Measurements from ENCODE around the gene ROPN1. TPM values are rescaled to one million over a fixed set of nuclear protein-coding genes. Genes with fewer than 3 reads are reported as not detected.

ROPN1 gene
- total and polyA plus RNA-seq, 2 experiments from 2014 or later: 0.11 TPM; not detected in 1

DNA sequence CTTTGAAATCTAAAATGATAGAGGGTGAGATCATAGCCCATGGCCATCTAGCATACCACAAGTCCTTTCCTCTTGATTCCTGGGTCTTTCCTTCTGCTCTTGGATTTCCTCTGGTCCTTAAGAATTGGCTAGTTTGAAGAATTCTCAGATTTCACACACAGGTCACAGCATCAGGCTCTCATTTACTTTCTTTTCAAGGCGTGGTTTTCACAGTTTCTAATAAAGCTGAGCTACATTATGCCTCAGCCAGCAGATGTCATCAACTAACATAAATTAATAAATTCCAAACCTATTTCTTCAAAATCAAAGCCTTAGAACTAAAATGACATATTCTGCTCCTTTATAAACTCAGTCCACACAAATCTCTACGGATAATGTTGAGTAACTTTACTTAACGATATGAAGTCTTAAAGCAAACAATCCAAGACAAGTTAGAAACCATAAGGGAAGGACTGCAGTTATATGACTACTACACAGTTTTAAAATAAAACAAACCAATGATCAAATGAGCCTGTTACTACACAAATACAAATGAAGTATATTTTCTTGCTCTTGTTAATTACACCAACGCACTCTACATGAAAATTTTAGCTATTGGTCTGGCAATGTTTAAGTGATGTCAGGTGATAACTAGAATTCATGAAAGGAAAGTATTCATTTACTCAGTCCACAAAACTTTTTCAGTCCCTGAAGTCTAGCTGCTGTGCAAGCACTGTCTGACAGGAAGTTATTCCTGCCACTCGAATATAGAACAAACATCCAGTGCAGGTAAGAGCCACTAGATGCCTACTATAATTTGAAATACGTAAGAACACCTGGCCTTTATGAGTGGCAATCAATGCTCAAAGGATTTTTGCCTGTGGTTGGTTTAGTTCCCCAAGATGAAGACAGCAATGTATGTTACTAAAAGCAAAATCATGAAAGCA is 40.1 kb downstream of the ROPN1 start:
- DNase-seq (ENCODE audit: low spot score) (no peak), ATAC-seq (no peak)
- TF ChIP-seq NANOG (IDR thresholded peaks at IDR 0.05; ENCODE audit: borderline replicate concordance) (no peak), EZH2 (IDR thresholded peaks at IDR 0.05; ENCODE audit: low read depth, unreplicated experiment) (no peak), CREB1 (CRISPR knock-in tag; IDR thresholded peaks at IDR 0.05; ENCODE audit: low read depth) (no peak), ZNF331 (CRISPR knock-in tag; IDR thresholded peaks at IDR 0.05; ENCODE audit: low read depth) (no peak), ZNF114 (CRISPR knock-in tag; IDR thresholded peaks at IDR 0.05) (no peak)
- TF ChIP-seq, protein P1, sequence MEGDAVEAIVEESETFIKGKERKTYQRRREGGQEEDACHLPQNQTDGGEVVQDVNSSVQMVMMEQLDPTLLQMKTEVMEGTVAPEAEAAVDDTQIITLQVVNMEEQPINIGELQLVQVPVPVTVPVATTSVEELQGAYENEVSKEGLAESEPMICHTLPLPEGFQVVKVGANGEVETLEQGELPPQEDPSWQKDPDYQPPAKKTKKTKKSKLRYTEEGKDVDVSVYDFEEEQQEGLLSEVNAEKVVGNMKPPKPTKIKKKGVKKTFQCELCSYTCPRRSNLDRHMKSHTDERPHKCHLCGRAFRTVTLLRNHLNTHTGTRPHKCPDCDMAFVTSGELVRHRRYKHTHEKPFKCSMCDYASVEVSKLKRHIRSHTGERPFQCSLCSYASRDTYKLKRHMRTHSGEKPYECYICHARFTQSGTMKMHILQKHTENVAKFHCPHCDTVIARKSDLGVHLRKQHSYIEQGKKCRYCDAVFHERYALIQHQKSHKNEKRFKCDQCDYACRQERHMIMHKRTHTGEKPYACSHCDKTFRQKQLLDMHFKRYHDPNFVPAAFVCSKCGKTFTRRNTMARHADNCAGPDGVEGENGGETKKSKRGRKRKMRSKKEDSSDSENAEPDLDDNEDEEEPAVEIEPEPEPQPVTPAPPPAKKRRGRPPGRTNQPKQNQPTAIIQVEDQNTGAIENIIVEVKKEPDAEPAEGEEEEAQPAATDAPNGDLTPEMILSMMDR (conservative IDR thresholded peaks at IDR 0.05; ENCODE audit: low read depth in 2 of 2): no peak
- TF ChIP-seq, protein P2, sequence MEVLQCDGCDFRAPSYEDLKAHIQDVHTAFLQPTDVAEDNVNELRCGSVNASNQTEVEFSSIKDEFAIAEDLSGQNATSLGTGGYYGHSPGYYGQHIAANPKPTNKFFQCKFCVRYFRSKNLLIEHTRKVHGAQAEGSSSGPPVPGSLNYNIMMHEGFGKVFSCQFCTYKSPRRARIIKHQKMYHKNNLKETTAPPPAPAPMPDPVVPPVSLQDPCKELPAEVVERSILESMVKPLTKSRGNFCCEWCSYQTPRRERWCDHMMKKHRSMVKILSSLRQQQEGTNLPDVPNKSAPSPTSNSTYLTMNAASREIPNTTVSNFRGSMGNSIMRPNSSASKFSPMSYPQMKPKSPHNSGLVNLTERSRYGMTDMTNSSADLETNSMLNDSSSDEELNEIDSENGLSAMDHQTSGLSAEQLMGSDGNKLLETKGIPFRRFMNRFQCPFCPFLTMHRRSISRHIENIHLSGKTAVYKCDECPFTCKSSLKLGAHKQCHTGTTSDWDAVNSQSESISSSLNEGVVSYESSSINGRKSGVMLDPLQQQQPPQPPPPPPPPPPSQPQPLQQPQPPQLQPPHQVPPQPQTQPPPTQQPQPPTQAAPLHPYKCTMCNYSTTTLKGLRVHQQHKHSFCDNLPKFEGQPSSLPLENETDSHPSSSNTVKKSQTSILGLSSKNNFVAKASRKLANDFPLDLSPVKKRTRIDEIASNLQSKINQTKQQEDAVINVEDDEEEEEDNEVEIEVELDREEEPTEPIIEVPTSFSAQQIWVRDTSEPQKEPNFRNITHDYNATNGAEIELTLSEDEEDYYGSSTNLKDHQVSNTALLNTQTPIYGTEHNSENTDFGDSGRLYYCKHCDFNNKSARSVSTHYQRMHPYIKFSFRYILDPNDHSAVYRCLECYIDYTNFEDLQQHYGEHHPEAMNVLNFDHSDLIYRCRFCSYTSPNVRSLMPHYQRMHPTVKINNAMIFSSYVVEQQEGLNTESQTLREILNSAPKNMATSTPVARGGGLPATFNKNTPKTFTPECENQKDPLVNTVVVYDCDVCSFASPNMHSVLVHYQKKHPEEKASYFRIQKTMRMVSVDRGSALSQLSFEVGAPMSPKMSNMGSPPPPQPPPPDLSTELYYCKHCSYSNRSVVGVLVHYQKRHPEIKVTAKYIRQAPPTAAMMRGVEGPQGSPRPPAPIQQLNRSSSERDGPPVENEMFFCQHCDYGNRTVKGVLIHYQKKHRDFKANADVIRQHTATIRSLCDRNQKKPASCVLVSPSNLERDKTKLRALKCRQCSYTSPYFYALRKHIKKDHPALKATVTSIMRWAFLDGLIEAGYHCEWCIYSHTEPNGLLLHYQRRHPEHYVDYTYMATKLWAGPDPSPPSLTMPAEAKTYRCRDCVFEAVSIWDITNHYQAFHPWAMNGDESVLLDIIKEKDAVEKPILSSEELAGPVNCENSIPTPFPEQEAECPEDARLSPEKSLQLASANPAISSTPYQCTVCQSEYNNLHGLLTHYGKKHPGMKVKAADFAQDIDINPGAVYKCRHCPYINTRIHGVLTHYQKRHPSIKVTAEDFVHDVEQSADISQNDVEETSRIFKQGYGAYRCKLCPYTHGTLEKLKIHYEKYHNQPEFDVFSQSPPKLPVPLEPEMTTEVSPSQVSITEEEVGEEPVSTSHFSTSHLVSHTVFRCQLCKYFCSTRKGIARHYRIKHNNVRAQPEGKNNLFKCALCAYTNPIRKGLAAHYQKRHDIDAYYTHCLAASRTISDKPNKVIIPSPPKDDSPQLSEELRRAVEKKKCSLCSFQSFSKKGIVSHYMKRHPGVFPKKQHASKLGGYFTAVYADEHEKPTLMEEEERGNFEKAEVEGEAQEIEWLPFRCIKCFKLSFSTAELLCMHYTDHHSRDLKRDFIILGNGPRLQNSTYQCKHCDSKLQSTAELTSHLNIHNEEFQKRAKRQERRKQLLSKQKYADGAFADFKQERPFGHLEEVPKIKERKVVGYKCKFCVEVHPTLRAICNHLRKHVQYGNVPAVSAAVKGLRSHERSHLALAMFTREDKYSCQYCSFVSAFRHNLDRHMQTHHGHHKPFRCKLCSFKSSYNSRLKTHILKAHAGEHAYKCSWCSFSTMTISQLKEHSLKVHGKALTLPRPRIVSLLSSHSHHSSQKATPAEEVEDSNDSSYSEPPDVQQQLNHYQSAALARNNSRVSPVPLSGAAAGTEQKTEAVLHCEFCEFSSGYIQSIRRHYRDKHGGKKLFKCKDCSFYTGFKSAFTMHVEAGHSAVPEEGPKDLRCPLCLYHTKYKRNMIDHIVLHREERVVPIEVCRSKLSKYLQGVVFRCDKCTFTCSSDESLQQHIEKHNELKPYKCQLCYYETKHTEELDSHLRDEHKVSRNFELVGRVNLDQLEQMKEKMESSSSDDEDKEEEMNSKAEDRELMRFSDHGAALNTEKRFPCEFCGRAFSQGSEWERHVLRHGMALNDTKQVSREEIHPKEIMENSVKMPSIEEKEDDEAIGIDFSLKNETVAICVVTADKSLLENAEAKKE (CRISPR knock-in tag; IDR thresholded peaks at IDR 0.05): no peak
- TF ChIP-seq, protein P3, sequence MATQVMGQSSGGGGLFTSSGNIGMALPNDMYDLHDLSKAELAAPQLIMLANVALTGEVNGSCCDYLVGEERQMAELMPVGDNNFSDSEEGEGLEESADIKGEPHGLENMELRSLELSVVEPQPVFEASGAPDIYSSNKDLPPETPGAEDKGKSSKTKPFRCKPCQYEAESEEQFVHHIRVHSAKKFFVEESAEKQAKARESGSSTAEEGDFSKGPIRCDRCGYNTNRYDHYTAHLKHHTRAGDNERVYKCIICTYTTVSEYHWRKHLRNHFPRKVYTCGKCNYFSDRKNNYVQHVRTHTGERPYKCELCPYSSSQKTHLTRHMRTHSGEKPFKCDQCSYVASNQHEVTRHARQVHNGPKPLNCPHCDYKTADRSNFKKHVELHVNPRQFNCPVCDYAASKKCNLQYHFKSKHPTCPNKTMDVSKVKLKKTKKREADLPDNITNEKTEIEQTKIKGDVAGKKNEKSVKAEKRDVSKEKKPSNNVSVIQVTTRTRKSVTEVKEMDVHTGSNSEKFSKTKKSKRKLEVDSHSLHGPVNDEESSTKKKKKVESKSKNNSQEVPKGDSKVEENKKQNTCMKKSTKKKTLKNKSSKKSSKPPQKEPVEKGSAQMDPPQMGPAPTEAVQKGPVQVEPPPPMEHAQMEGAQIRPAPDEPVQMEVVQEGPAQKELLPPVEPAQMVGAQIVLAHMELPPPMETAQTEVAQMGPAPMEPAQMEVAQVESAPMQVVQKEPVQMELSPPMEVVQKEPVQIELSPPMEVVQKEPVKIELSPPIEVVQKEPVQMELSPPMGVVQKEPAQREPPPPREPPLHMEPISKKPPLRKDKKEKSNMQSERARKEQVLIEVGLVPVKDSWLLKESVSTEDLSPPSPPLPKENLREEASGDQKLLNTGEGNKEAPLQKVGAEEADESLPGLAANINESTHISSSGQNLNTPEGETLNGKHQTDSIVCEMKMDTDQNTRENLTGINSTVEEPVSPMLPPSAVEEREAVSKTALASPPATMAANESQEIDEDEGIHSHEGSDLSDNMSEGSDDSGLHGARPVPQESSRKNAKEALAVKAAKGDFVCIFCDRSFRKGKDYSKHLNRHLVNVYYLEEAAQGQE (IDR thresholded peaks at IDR 0.05; ENCODE audit: unreplicated experiment): no peak
- TF ChIP-seq, protein P4, sequence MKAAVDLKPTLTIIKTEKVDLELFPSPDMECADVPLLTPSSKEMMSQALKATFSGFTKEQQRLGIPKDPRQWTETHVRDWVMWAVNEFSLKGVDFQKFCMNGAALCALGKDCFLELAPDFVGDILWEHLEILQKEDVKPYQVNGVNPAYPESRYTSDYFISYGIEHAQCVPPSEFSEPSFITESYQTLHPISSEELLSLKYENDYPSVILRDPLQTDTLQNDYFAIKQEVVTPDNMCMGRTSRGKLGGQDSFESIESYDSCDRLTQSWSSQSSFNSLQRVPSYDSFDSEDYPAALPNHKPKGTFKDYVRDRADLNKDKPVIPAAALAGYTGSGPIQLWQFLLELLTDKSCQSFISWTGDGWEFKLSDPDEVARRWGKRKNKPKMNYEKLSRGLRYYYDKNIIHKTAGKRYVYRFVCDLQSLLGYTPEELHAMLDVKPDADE (IDR thresholded peaks at IDR 0.05): no peak
- Histone ChIP-seq H3K79me2 (replicated peaks; ENCODE audit: insufficient read depth) (no peaks in the 10 kb centered on the region), H3K4me1 (ENCODE audit: insufficient read depth) (no peaks in the 10 kb centered on the region), H2AFZ (no peak overlapping the region), H3K4me2 (no peak overlapping the region), H3K4me3 (no peak overlapping the region), H3K36me3 (ENCODE audit: insufficient read depth) (peaks cover 43% of the 10 kb centered on the region), H3K27me3 (ENCODE audit: insufficient read depth) (no peaks in the 10 kb centered on the region), H3K27ac (ENCODE audit: low read depth) (no peak overlapping the region), H3F3A (replicated peaks; ENCODE audit: low read depth) (no peaks in the 10 kb centered on the region), H4K20me1 (replicated peaks; ENCODE audit: insufficient read depth) (0 out of 2 replicates have a peak, but pooled peaks cover 6% of the 10 kb centered on the region), H3K9me2 (ENCODE audit: insufficient read depth) (no peaks in the 10 kb centered on the region)
- H3K27ac Mint-ChIP-seq: no peak overlapping the region
- H3K4me3 Mint-ChIP-seq: no peak overlapping the region
- H3K27me3 Mint-ChIP-seq (ENCODE audit: insufficient read depth, low read depth, poor library complexity): no peaks in the 10 kb centered on the region
- no peaks in the 10 kb centered on the region for H3K9me3 Mint-ChIP-seq
- H3K4me1 Mint-ChIP-seq: no peaks in the 10 kb centered on the region
- H3K36me3 Mint-ChIP-seq (ENCODE audit: low read depth): peaks cover 46% of the 10 kb centered on the region

Measured in GM23338 (cell line).